Measurements from ENCODE around the gene SERPINB10. TPM values are rescaled to one million over a fixed set of nuclear protein-coding genes. Genes with fewer than 3 reads are reported as not detected.

SERPINB10 gene
- total and polyA plus RNA-seq, 9 of the 15 experiments (the other 6 are each of a cell fraction or from before 2014, with no cell fraction given): not detected

- TF ChIP-seq PCBP2 (IDR thresholded peaks at IDR 0.05; ENCODE audit: low read depth, low read length, poor library complexity, severe bottlenecking) (no peak), ZNF146 (CRISPR knock-in tag; IDR thresholded peaks at IDR 0.05; ENCODE audit: unreplicated experiment) (no peak)
Observed at GRCh38 chr18:63975628-63976027, 67.9 kb downstream of the SERPINB10 start (continued).

DNA sequence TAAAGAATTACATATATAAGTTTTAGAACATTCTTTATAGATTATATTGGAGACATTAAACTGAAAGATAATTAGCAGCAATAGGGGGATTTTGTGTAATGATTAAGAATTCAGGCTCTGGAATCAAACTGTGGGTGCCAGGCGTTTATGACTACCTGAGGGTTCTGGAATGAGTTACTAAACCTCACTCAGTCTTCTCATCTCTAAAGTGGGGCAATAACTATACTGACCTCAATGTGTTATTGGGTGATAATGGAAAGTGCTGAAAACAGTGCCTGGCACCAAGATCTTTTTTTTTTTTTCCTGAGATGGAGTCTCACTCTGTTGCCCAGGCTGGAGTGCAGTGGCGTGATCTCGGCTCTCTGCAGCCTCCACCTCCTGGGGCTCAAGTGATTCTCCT lies 69.3 kb downstream of the SERPINB10 start:
- no TSS peak for BruUV-seq (replicated peaks)
- Histone ChIP-seq H3K9me3 (replicated peaks; ENCODE audit: control insufficient read depth, insufficient read depth, low read depth, low read length) (no peaks in the 10 kb centered on the region), H3K9ac (ENCODE audit: insufficient read depth in 1 of 2, low read depth in 2 of 2, low read length in 2 of 2) (no peak overlapping the region), H3K9me1 (ENCODE audit: control insufficient read depth, insufficient read depth, low read length) (no peaks in the 10 kb centered on the region), H3K4me3 (no peak overlapping the region), H3K36me3 (ENCODE audit: control insufficient read depth, insufficient read depth, low read length) (no peaks in the 10 kb centered on the region), H3K27me3 (ENCODE audit: control insufficient read depth in 2 of 2, insufficient read depth in 2 of 2, low read length in 2 of 2) (no peaks in the 10 kb centered on the region), H3K27ac (ENCODE audit: extremely low read depth, low read depth, low read length) (no peak overlapping the region), H3K4me2 (ENCODE audit: insufficient read depth, low read length) (no peak overlapping the region), H2AFZ (ENCODE audit: low read depth, low read length) (no peak overlapping the region), H3K79me2 (ENCODE audit: control insufficient read depth, insufficient read depth, low read length) (no peaks in the 10 kb centered on the region), H4K20me1 (replicated peaks; ENCODE audit: control insufficient read depth, insufficient read depth, low read length) (no peaks in the 10 kb centered on the region), H3K4me1 (replicated peaks in 1 of 2; ENCODE audit: control insufficient read depth in 2 of 2, insufficient read depth in 2 of 2, low read length in 2 of 2) (no peaks in the 10 kb centered on the region)
- WGBS (ENCODE audit: insufficient coverage, low coverage, missing lambda C conversion rate): 0% methylated on average over 1 of the region's 3 CpGs
- FAIRE-seq: no peak
- ChIA-PET POLR2A (no interaction called here), CTCF (ENCODE audit: low intra/inter-chr PET ratio) (no interaction called here)
- intact Hi-C loops (cut with micrococcal nuclease): loop anchor here (5.0 kb wide), 1 partner anchor 460 kb away; no protein-coding TSS in a partner anchor
- ATAC-seq: no peak
- DNase-seq (ENCODE audit: extremely low read depth in 1 of 4, low spot score in 3 of 4): no peak
- in situ Hi-C loops (cut with MboI): loop anchor here (25.0 kb wide), 1 partner anchor 465 kb away; no protein-coding TSS in a partner anchor
- no peak for TF ChIP-seq ASH1L (IDR thresholded peaks at IDR 0.05; ENCODE audit: borderline replicate concordance, low read depth, partially characterized antibody)
- TF ChIP-seq POLR2AphosphoS2 (IDR thresholded peaks at IDR 0.05; ENCODE audit: low read length): no peak
- no peak for TF ChIP-seq HNRNPUL1 (IDR thresholded peaks at IDR 0.05; ENCODE audit: low read length)
- TF ChIP-seq ZNF707 (CRISPR knock-in tag; conservative IDR thresholded peaks at IDR 0.05): no peak
- no peak for TF ChIP-seq ZNF23 (CRISPR knock-in tag; IDR thresholded peaks at IDR 0.05)
- TF ChIP-seq CBX3 (IDR thresholded peaks at IDR 0.05; ENCODE audit: borderline replicate concordance in 1 of 2, low read length in 2 of 2): no peak
- no peak for TF ChIP-seq MLX (CRISPR knock-in tag; conservative IDR thresholded peaks at IDR 0.05)
- TF ChIP-seq, protein P1, sequence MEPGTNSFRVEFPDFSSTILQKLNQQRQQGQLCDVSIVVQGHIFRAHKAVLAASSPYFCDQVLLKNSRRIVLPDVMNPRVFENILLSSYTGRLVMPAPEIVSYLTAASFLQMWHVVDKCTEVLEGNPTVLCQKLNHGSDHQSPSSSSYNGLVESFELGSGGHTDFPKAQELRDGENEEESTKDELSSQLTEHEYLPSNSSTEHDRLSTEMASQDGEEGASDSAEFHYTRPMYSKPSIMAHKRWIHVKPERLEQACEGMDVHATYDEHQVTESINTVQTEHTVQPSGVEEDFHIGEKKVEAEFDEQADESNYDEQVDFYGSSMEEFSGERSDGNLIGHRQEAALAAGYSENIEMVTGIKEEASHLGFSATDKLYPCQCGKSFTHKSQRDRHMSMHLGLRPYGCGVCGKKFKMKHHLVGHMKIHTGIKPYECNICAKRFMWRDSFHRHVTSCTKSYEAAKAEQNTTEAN (CRISPR knock-in tag; IDR thresholded peaks at IDR 0.05): no peak
- TF ChIP-seq CREM (IDR thresholded peaks at IDR 0.05; ENCODE audit: low read depth): no peak
- TF ChIP-seq NFIX (CRISPR knock-in tag; IDR thresholded peaks at IDR 0.05; ENCODE audit: low read depth): no peak
- no peak for TF ChIP-seq ZNF79 (CRISPR knock-in tag; IDR thresholded peaks at IDR 0.05; ENCODE audit: low read depth)
- TF ChIP-seq XRCC3 (IDR thresholded peaks at IDR 0.05): no peak
- TF ChIP-seq, protein P2, sequence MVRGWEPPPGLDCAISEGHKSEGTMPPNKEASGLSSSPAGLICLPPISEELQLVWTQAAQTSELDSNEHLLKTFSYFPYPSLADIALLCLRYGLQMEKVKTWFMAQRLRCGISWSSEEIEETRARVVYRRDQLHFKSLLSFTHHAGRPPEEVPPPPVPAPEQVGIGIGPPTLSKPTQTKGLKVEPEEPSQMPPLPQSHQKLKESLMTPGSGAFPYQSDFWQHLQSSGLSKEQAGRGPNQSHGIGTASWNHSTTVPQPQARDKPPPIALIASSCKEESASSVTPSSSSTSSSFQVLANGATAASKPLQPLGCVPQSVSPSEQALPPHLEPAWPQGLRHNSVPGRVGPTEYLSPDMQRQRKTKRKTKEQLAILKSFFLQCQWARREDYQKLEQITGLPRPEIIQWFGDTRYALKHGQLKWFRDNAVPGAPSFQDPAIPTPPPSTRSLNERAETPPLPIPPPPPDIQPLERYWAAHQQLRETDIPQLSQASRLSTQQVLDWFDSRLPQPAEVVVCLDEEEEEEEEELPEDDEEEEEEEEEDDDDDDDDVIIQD (CRISPR knock-in tag; IDR thresholded peaks at IDR 0.05): no peak
- TF ChIP-seq ZNF644 (tag; IDR thresholded peaks at IDR 0.05; ENCODE audit: low read depth): no peak
- no peak for TF ChIP-seq GTF2F1 (IDR thresholded peaks at IDR 0.05; ENCODE audit: low read depth, low read length)
- no peak for TF ChIP-seq POLR3A (IDR thresholded peaks at IDR 0.05; ENCODE audit: borderline replicate concordance, extremely low read depth, insufficient read depth, insufficient read length)
